HL-60 (cell line): ENCODE data around the gene RAB8A.

ENCODE experiments used
- CTCF ChIP-seq: IDR thresholded peaks from one replicate; pipeline ENCODE4 v1.5.1; 2011; ENCODE audit warnings: low read length, control low read depth, inconsistent platforms; ENCODE audit not compliant: insufficient read depth
- GABPA ChIP-seq: IDR thresholded peaks from 2 replicates; pipeline ENCODE4 v1.6.1; 2012; ENCODE audit warnings: low read depth
- POLR2AphosphoS5 ChIP-seq: IDR thresholded peaks from 2 replicates; pipeline ENCODE4 v1.6.1; 2012; ENCODE audit warnings: low read depth

GRCh38 chr19:16095071-16095571, 16.6 kb upstream of the RAB8A start:
- TF ChIP-seq POLR2AphosphoS5, result no peak
- TF ChIP-seq CTCF, result no peak
- no peak for TF ChIP-seq GABPA
